IMR-90 (cell line): ENCODE results near the gene CAMK2B. TPM values are rescaled to one million over a fixed set of nuclear protein-coding genes. Genes with fewer than 3 reads are reported as not detected.
"Not testable (repeated sequence)": the region's sequence is repeated elsewhere in the genome, so short reads cannot be mapped to it uniquely, and the experiment has no call there.

Experiments
- ATAC-seq: fragments of 200-7000 bp; cut with Tn5 transposase; 2 replicates; pipeline ENCODE4 v1.9.1; 2020; ENCODE audit warnings: low read depth, mild to moderate bottlenecking, moderate library complexity
- BruUV-seq: library from RNA; stranded (reverse); fragments of 400-500 nt; replicated peaks from 2 replicates; lab custom pipeline; 2021; lab: Mats Ljungman, UMichigan
- CTCF ChIA-PET: fragments of 300-600 bp; formaldehyde crosslinking; extraction: SDS; loops from one replicate; lab custom pipeline; 2021; ENCODE audit warnings: antibody characterized with exemption; lab: Yijun Ruan, JAX
- POLR2A ChIA-PET: fragments of 300-600 bp; sonication (Branson Sonifier 250); formaldehyde crosslinking; loops from one replicate; lab custom pipeline; 2022; ENCODE audit warnings: antibody characterized with exemption; ENCODE audit not compliant: unreplicated experiment; lab: Charles Lee
- DNase-seq: peaks from one replicate; pipeline ENCODE4 v3.0.0; 2013
- H2AFZ ChIP-seq: replicated peaks from 2 replicates; pipeline ENCODE3; 2013; ENCODE audit warnings: low read length, mild to moderate bottlenecking; ENCODE audit not compliant: poor library complexity
- H2AK5ac ChIP-seq: 2 replicates; pipeline ENCODE4 v1.6.1; 2013; ENCODE audit warnings: low read depth, low read length, inconsistent platforms
- H2AK9ac ChIP-seq: replicated peaks from 2 replicates; pipeline ENCODE3; 2013; ENCODE audit warnings: mild to moderate bottlenecking, low read depth, low read length, moderate library complexity; ENCODE audit not compliant: poor library complexity
- H2BK120ac ChIP-seq: 2 replicates; pipeline ENCODE4 v1.6.1; 2013; ENCODE audit warnings: low read depth, low read length, inconsistent platforms
- H2BK15ac ChIP-seq: 3 replicates; pipeline ENCODE4 v1.6.1; 2013; ENCODE audit warnings: low read depth, low read length, inconsistent platforms
- H2BK20ac ChIP-seq: 2 replicates; pipeline ENCODE4 v1.6.1; 2013; ENCODE audit warnings: low read depth, mild to moderate bottlenecking, inconsistent platforms, low read length, moderate library complexity
- H2BK5ac ChIP-seq: 2 replicates; pipeline ENCODE4 v1.6.1; 2013; ENCODE audit warnings: mild to moderate bottlenecking, low read depth, low read length, inconsistent platforms; ENCODE audit not compliant: poor library complexity, severe bottlenecking
- H3K14ac ChIP-seq: replicated peaks from 2 replicates; pipeline ENCODE4 v1.6.1; 2013; ENCODE audit warnings: low read depth, low read length, inconsistent platforms
- H3K18ac ChIP-seq: 2 replicates; pipeline ENCODE4 v1.6.1; 2013; ENCODE audit warnings: low read depth, low read length, control low read depth
- H3K23ac ChIP-seq: 2 replicates; pipeline ENCODE4 v1.6.1; 2013; ENCODE audit warnings: low read depth, low read length, inconsistent platforms
- H3K27ac ChIP-seq: 2 replicates; pipeline ENCODE4 v1.5.1; 2013; ENCODE audit warnings: mild to moderate bottlenecking, control low read depth, low read length; ENCODE audit not compliant: insufficient read depth
- H3K27me3 ChIP-seq: 2 replicates; pipeline ENCODE4 v1.6.1; 2013; ENCODE audit warnings: low read length; ENCODE audit not compliant: control insufficient read depth, insufficient read depth
- H3K36me3 ChIP-seq: 2 replicates; pipeline ENCODE4 v1.6.1; 2013; ENCODE audit warnings: low read length, mixed read lengths; ENCODE audit not compliant: control insufficient read depth, insufficient read depth
- H3K4ac ChIP-seq: 2 replicates; pipeline ENCODE4 v1.6.1; 2013; ENCODE audit warnings: low read depth, low read length, inconsistent platforms
- H3K4me1 ChIP-seq: 2 replicates; pipeline ENCODE4 v1.6.1; 2013; ENCODE audit warnings: low read length, mixed read lengths; ENCODE audit not compliant: control insufficient read depth, insufficient read depth
- H3K4me2 ChIP-seq: 2 replicates; pipeline ENCODE4 v1.6.1; 2013; ENCODE audit warnings: low read depth, mild to moderate bottlenecking, control low read depth, low read length, moderate library complexity
- H3K4me3 ChIP-seq: 2 replicates; pipeline ENCODE4 v1.5.1; 2013; ENCODE audit warnings: low read depth, mild to moderate bottlenecking, control low read depth, low read length, moderate library complexity; ENCODE audit not compliant: insufficient read depth
- H3K56ac ChIP-seq: 2 replicates; pipeline ENCODE4 v1.6.1; 2013; ENCODE audit warnings: low read length, inconsistent platforms; ENCODE audit not compliant: insufficient read depth; ENCODE audit errors: extremely low read depth
- H3K79me1 ChIP-seq, 2 experiments: 2 replicates each; pipeline ENCODE4 v1.6.1; 2013; ENCODE audit warnings: low read length in 2 of 2, inconsistent platforms in 1 of 2, low read depth in 1 of 2
- H3K9ac ChIP-seq: 2 replicates; pipeline ENCODE4 v1.6.1; 2013; ENCODE audit warnings: low read depth, low read length, control low read depth
- H3K9me1 ChIP-seq: 2 replicates; pipeline ENCODE4 v1.6.1; 2013; ENCODE audit warnings: low read length, inconsistent platforms; ENCODE audit not compliant: insufficient read depth
- H3K9me3 ChIP-seq: 2 replicates; pipeline ENCODE4 v1.6.1; 2013; ENCODE audit warnings: low read length; ENCODE audit not compliant: control insufficient read depth, insufficient read depth
- H4K20me1 ChIP-seq: 2 replicates; pipeline ENCODE4 v1.6.1; 2013; ENCODE audit warnings: low read length, inconsistent platforms; ENCODE audit not compliant: insufficient read depth
- H4K5ac ChIP-seq: 2 replicates; pipeline ENCODE4 v1.6.1; 2013; ENCODE audit warnings: mild to moderate bottlenecking, low read depth, low read length, control low read depth
- H4K8ac ChIP-seq, 2 experiments: 2 replicates each; pipeline ENCODE4 v1.6.1; 2013; ENCODE audit warnings: low read depth in 2 of 2, low read length in 2 of 2, control low read depth in 1 of 2, inconsistent platforms in 1 of 2
- H4K91ac ChIP-seq: 2 replicates; pipeline ENCODE4 v1.6.1; 2013; ENCODE audit warnings: low read depth, low read length, inconsistent platforms; ENCODE audit not compliant: insufficient read depth
- MAZ ChIP-seq: IDR thresholded peaks from 2 replicates; pipeline ENCODE4 v1.6.1; 2012; ENCODE audit warnings: low read depth, mild to moderate bottlenecking, low read length, improper control_type of control experiment, moderate library complexity, borderline replicate concordance
- NFE2L2 ChIP-seq: fragments of 150-350 bp; IDR thresholded peaks from 2 replicates; pipeline ENCODE4 v1.6.1; 2016; ENCODE audit warnings: low read depth, mild to moderate bottlenecking, low read length
- WGBS, 2 experiments: methylation state at CpG; one replicate each; pipeline versions ENCODE4 v1.1.5 to v1.1.7; 2013; ENCODE audit warnings: missing lambda C conversion rate in 2 of 2; ENCODE audit not compliant: insufficient read length in 1 of 2; ENCODE audit errors: extremely low coverage in 2 of 2; 5-methylcytosine and 5-hydroxymethylcytosine counted together
- dilution Hi-C: fragments of 300-500 bp; cut with HindIII; formaldehyde crosslinking; loops from one replicate; pipeline ENCODE4 v1.14.3; 2018; ENCODE audit warnings: low sequenced_read_pairs; ENCODE audit not compliant: unreplicated experiment
- in situ Hi-C: fragments of 300-500 bp; cut with MboI; formaldehyde crosslinking; loops from 3 replicates; pipeline ENCODE4 v1.14.3; 2019; ENCODE audit warnings: low sequenced_read_pairs, inconsistent platforms, mixed read lengths
- intact Hi-C: fragments of 100-400 bp; cut with micrococcal nuclease; formaldehyde crosslinking; loops from 2 replicates; pipeline ENCODE4 v1.10.0; 2022
- polyA plus RNA-seq, 3 experiments: library from polyadenylated mRNA; depleted of rRNA; stranded (reverse); fragments of >200 nt; gene quantifications; 2 replicates each; pipeline ENCODE4 v1.2.3, GENCODE V29; 2012; ENCODE audit warnings: low replicate concordance in 1 of 3
- total RNA-seq: library from RNA; depleted of rRNA; stranded (reverse); fragments of >200 nt; gene quantifications from 2 replicates; pipeline ENCODE4 v1.2.3, GENCODE V29; 2012

Gene CAMK2B
- total and polyA plus RNA-seq, 2 of the 4 experiments (the other 2 are of a cell fraction): 0.18 to 0.36 TPM

DNA sequence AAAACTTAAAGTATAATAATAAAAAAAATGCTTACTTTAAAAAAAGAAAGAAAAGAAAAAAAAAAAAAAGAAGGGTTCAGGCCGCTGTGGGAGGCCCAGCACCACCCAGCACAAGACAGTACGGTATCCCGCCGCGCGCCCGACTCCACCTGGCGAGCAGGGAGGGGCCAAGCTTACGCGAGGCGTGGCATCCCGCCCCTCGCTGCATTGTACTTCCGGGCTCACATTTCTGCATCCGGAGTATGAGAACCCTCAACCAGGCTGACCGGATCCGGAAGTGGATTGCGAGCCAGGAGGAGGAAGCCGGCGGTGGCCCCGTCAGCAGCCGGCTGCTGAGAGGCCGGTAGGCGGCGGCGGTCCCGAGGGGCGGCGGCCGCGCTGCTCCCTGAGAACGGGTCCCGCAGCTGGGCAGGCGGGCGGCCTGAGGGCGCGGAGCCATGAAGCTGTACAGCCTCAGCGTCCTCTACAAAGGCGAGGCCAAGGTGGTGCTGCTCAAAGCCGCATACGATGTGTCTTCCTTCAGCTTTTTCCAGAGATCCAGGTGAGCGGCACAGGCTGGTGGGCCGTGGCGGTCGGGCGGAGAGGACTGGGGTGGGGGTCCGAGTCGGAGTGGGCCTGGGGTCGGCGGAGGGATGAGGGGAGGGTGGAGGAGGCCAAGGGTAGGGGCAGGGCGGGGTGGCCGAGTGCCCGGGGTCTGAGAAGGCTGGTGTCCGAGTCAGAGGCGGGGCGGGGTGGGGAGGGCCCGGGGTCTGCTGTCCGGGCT, 124.5 kb downstream of the CAMK2B start, which contains the start of gene YKT6 (continued):
- TF ChIP-seq NFE2L2 (no peak; the same call in 1 of the 2 replicates), MAZ (peak; percentile 45; the same call in 1 of the 2 replicates)

DNA sequence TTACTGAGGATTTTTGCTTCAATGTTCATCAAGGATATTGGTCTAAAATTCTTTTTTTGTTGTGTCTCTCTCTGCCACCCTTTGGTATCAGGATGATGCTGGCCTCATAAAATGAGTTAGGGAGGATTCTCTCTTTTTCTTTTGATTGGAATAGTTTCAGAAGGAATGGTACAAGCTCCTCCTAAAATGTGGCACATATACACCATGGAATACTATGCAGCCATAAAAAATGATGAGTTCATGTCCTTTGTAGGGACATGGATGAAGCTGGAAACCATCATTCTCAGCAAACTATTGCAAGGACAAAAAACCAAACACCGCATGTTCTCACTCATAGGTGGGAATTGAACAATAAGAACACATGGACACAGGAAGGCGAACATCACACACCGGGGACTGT, 125.2 kb downstream of the CAMK2B start:
- H2BK5ac ChIP-seq, H3K4me2 ChIP-seq, H3K4me3 ChIP-seq, H2BK15ac ChIP-seq, H2BK120ac ChIP-seq, H3K56ac ChIP-seq, DNase-seq, BruUV-seq, H3K4me1 ChIP-seq, H3K9me3 ChIP-seq, H2AFZ ChIP-seq, H3K27me3 ChIP-seq, H2AK9ac ChIP-seq, CTCF ChIA-PET, H3K9me1 ChIP-seq, H3K18ac ChIP-seq, ATAC-seq, H3K23ac ChIP-seq, H4K91ac ChIP-seq, H2AK5ac ChIP-seq, H3K4ac ChIP-seq, H4K5ac ChIP-seq, H3K9ac ChIP-seq, dilution Hi-C loops, H3K36me3 ChIP-seq, intact Hi-C loops, H2BK20ac ChIP-seq, in situ Hi-C loops, H4K8ac ChIP-seq, H3K27ac ChIP-seq, H3K14ac ChIP-seq: not testable (repeated sequence)
- POLR2A ChIA-PET: interaction anchor here (0.5 to 1.2 kb wide), 3 partner anchors 112 to 597 kb away, joined by 3 read pairs; no protein-coding TSS in a partner anchor
- H4K20me1 ChIP-seq: peaks cover 31% of the 10 kb centered on the region
- H3K79me1 ChIP-seq: peaks cover 17 to 35% of the 10 kb centered on the region in 2 experiments
- WGBS, 2 experiments: no CpG with 5 or more reads among the region's 3 CpGs
